Ishikawa (cell line): Measurements from ENCODE around the gene PLSCR3.

Source experiments
- CEBPB ChIP-seq: IDR thresholded peaks from 2 replicates; pipeline ENCODE4 v1.6.1; 2012
- CREB1 ChIP-seq: IDR thresholded peaks from 2 replicates; pipeline ENCODE4 v1.6.1; 2012; ENCODE audit warnings: low read depth
- EGR1 ChIP-seq: IDR thresholded peaks from 2 replicates; pipeline ENCODE4 v1.6.1; 2012
- EP300 ChIP-seq: IDR thresholded peaks from 2 replicates; pipeline ENCODE4 v1.6.1; 2012; ENCODE audit warnings: borderline replicate concordance
- FOXM1 ChIP-seq: IDR thresholded peaks from 2 replicates; pipeline ENCODE4 v1.6.1; 2012; ENCODE audit warnings: low read depth, borderline replicate concordance
- NFIC ChIP-seq: IDR thresholded peaks from 2 replicates; pipeline ENCODE4 v1.6.1; 2012
- RAD21 ChIP-seq: IDR thresholded peaks from 2 replicates; pipeline ENCODE4 v1.6.1; 2012; ENCODE audit warnings: low read depth
- TAF1 ChIP-seq: IDR thresholded peaks from 2 replicates; pipeline ENCODE4 v1.6.1; 2012; ENCODE audit warnings: low read depth, mild to moderate bottlenecking
- TCF12 ChIP-seq: IDR thresholded peaks from 2 replicates; pipeline ENCODE4 v1.6.1; 2012; ENCODE audit warnings: low read depth
- TEAD4 ChIP-seq: IDR thresholded peaks from 2 replicates; pipeline ENCODE4 v1.6.1; 2012
- YY1 ChIP-seq: IDR thresholded peaks from 2 replicates; pipeline ENCODE4 v1.6.1; 2012; ENCODE audit warnings: low read depth
- ZBTB7A ChIP-seq: IDR thresholded peaks from 2 replicates; pipeline ENCODE4 v1.6.1; 2012; ENCODE audit warnings: low read depth
- TF ChIP-seq, protein P1 (sequence below): IDR thresholded peaks from 2 replicates; pipeline ENCODE4 v1.6.1; 2012
- TF ChIP-seq, protein P2 (sequence below): IDR thresholded peaks from 2 replicates; pipeline ENCODE4 v1.6.1; 2012
- TF ChIP-seq, protein P3 (sequence below): IDR thresholded peaks from 2 replicates; pipeline ENCODE4 v1.6.1; 2012; ENCODE audit warnings: low read depth, mild to moderate bottlenecking

The PLSCR3 gene

DNA sequence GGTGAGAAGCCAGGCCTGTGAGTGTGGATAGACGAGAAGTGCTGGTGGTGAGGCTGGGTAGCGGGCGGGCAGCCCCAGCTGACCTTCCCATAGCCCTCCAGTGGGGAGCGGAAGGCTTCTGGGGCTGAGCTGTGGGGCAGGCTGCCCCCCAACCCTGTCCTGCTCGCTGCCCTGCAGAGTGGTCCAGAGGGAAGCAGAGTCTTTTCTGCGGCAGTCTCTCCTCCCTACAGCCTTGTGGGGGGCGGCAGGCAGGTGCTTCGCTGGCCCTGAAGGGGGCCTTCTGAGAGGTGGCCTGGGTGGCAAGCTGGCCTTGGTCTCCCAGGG is 17.1 kb upstream of the PLSCR3 start:
- TF ChIP-seq, protein P1, sequence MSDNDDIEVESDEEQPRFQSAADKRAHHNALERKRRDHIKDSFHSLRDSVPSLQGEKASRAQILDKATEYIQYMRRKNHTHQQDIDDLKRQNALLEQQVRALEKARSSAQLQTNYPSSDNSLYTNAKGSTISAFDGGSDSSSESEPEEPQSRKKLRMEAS = no peak
- no peak for TF ChIP-seq YY1
- no peak for TF ChIP-seq CEBPB
- TF ChIP-seq FOXM1 = no peak
- TF ChIP-seq, protein P2, sequence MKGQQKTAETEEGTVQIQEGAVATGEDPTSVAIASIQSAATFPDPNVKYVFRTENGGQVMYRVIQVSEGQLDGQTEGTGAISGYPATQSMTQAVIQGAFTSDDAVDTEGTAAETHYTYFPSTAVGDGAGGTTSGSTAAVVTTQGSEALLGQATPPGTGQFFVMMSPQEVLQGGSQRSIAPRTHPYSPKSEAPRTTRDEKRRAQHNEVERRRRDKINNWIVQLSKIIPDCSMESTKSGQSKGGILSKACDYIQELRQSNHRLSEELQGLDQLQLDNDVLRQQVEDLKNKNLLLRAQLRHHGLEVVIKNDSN = no peak
- no peak for TF ChIP-seq TCF12
- no peak for TF ChIP-seq TAF1
- no peak for TF ChIP-seq EGR1
- TF ChIP-seq NFIC = no peak
- no peak for TF ChIP-seq TEAD4
- no peak for TF ChIP-seq RAD21
- no peak for TF ChIP-seq CREB1
- TF ChIP-seq, protein P3, sequence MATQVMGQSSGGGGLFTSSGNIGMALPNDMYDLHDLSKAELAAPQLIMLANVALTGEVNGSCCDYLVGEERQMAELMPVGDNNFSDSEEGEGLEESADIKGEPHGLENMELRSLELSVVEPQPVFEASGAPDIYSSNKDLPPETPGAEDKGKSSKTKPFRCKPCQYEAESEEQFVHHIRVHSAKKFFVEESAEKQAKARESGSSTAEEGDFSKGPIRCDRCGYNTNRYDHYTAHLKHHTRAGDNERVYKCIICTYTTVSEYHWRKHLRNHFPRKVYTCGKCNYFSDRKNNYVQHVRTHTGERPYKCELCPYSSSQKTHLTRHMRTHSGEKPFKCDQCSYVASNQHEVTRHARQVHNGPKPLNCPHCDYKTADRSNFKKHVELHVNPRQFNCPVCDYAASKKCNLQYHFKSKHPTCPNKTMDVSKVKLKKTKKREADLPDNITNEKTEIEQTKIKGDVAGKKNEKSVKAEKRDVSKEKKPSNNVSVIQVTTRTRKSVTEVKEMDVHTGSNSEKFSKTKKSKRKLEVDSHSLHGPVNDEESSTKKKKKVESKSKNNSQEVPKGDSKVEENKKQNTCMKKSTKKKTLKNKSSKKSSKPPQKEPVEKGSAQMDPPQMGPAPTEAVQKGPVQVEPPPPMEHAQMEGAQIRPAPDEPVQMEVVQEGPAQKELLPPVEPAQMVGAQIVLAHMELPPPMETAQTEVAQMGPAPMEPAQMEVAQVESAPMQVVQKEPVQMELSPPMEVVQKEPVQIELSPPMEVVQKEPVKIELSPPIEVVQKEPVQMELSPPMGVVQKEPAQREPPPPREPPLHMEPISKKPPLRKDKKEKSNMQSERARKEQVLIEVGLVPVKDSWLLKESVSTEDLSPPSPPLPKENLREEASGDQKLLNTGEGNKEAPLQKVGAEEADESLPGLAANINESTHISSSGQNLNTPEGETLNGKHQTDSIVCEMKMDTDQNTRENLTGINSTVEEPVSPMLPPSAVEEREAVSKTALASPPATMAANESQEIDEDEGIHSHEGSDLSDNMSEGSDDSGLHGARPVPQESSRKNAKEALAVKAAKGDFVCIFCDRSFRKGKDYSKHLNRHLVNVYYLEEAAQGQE = no peak
- TF ChIP-seq EP300 = no peak
- no peak for TF ChIP-seq ZBTB7A

DNA sequence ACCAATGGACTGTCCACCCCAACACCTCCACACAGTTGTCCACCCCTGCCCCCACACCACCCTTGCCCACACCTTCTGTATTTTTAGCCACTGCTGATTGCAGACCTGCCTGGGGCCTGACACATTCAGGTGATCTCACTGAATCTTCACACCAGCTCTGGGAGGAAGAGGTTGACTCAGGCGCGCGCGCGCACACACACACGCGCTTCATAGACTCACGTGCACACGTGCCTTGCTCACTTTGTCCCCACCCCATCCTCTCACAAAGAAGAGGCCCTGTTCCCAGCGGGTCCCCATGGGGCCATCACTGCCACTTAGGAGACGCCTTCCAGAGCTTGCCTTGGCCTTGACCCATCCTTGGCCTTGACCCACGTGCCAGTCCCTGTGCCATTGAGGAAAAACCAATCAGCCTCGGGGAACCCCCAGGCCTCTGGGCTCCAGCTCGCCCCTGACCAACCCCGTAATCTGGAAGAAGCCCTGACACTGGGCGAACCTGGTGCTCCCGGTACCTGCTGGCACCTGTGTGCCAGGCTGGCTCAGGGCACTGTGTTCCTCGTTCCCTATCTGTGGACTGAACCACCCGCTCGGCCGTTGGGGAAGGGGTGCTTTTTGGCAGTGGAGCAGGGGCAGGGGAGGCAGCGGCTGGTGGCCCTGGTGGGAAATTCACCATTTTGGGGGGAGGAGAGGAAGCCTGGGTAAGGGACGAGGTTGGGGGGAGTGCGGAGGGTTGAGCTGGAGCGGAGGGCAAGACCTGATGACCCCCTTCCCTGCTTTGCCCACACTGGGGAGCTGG is 16.5 kb upstream of the PLSCR3 start:
- no peak for TF ChIP-seq CREB1
- TF ChIP-seq, protein P2 = no peak
- TF ChIP-seq, protein P1 = no peak
- no peak for TF ChIP-seq TAF1
- no peak for TF ChIP-seq ZBTB7A
- TF ChIP-seq FOXM1 = no peak
- TF ChIP-seq, protein P3 = no peak
- no peak for TF ChIP-seq YY1
- TF ChIP-seq RAD21 = no peak
- TF ChIP-seq TCF12 = no peak
- no peak for TF ChIP-seq NFIC
- TF ChIP-seq TEAD4 = no peak
- no peak for TF ChIP-seq CEBPB
- TF ChIP-seq EP300 = no peak
- no peak for TF ChIP-seq EGR1

DNA sequence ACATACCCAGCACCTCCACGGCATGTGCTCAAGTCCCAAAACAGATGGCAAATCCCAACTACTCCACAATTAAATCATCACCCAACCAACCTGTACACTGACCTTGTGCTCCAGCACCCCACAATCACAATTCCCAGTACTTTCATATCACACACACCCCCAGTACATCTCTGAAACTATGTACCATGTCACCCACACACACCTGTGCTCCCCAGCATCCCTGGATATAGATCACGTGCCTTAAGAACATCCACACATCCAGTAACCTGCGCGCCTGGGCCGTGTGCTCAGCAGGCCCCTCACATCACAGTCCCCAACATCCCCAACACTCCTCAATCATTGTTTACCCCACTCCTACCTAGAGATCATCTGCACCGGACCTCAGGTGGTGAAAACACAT is 15.4 kb upstream of the PLSCR3 start:
- no peak for TF ChIP-seq FOXM1
- no peak for TF ChIP-seq TEAD4
- TF ChIP-seq EGR1 = no peak
- TF ChIP-seq, protein P2 = no peak
- no peak for TF ChIP-seq NFIC
- TF ChIP-seq, protein P1 = no peak
- no peak for TF ChIP-seq TCF12
- no peak for TF ChIP-seq CEBPB
- no peak for TF ChIP-seq ZBTB7A
- no peak for TF ChIP-seq YY1
- no peak for TF ChIP-seq RAD21
- TF ChIP-seq, protein P3 = no peak
- no peak for TF ChIP-seq TAF1
